Mesenchymal stem cell (in vitro differentiated cells and primary cell): ENCODE results near the gene TMEM109.
A peak's percentile ranks its signal among the peaks of the same experiment; 100 is the strongest.

Experiments used
- DNase-seq: peaks from one replicate; pipeline ENCODE4 v3.0.0-alpha.2; 2013
- H2AFZ ChIP-seq: one replicate; pipeline ENCODE4 v1.6.1; 2013; ENCODE audit warnings: low read depth, mild to moderate bottlenecking, control low read depth, inconsistent platforms, low read length, moderate library complexity
- H2AK5ac ChIP-seq: 2 replicates; pipeline ENCODE4 v1.6.1; 2013; ENCODE audit warnings: low read length, moderate library complexity, mild to moderate bottlenecking, inconsistent platforms; ENCODE audit not compliant: severe bottlenecking
- H2BK120ac ChIP-seq: one replicate; pipeline ENCODE4 v1.6.1; 2013; ENCODE audit warnings: low read depth, mild to moderate bottlenecking, inconsistent platforms, low read length, moderate library complexity
- H2BK12ac ChIP-seq, 2 experiments: one replicate each; pipeline ENCODE4 v1.6.1; 2013; ENCODE audit warnings: inconsistent platforms in 2 of 2, low read length in 2 of 2, mild to moderate bottlenecking in 2 of 2, moderate library complexity in 2 of 2, control low read depth in 1 of 2
- H2BK15ac ChIP-seq: one replicate; pipeline ENCODE4 v1.6.1; 2013; ENCODE audit warnings: mild to moderate bottlenecking, low read depth, inconsistent platforms; ENCODE audit not compliant: poor library complexity, severe bottlenecking
- H2BK5ac ChIP-seq: 2 replicates; pipeline ENCODE4 v1.6.1; 2013; ENCODE audit warnings: low read depth, mild to moderate bottlenecking, low read length, control low read depth, inconsistent platforms; ENCODE audit not compliant: poor library complexity, severe bottlenecking
- H3K14ac ChIP-seq, 2 experiments: one replicate each; pipeline ENCODE4 v1.6.1; 2013; ENCODE audit warnings: inconsistent platforms in 2 of 2, low read length in 2 of 2, control low read depth in 1 of 2, mild to moderate bottlenecking in 1 of 2, moderate library complexity in 1 of 2
- H3K18ac ChIP-seq, 2 experiments: one replicate each; pipeline ENCODE4 v1.6.1; 2013; ENCODE audit warnings: inconsistent platforms in 2 of 2, low read length in 2 of 2, control low read depth in 1 of 2, low read depth in 1 of 2, mild to moderate bottlenecking in 1 of 2
- H3K23ac ChIP-seq, 2 experiments: one replicate each; pipeline ENCODE4 v1.6.1; 2013; ENCODE audit warnings: inconsistent platforms in 2 of 2, low read length in 2 of 2, mild to moderate bottlenecking in 2 of 2, moderate library complexity in 2 of 2, control low read depth in 1 of 2
- H3K27ac ChIP-seq: 2 replicates; pipeline ENCODE4 v1.5.1; 2013; ENCODE audit warnings: mild to moderate bottlenecking, moderate library complexity, low read length, control low read depth, inconsistent platforms; ENCODE audit not compliant: poor library complexity, severe bottlenecking
- H3K27me3 ChIP-seq, 2 experiments: 2 replicates each; pipeline versions ENCODE4 v1.6.1 to v1.7.0; 2013; ENCODE audit warnings: low read length in 2 of 2, mild to moderate bottlenecking in 2 of 2, moderate library complexity in 2 of 2, control low read depth in 1 of 2, inconsistent platforms in 1 of 2; ENCODE audit not compliant: control insufficient read depth in 1 of 2, insufficient read depth in 1 of 2
- H3K36me3 ChIP-seq, 2 experiments: 2 replicates each; pipeline versions ENCODE4 v1.6.1 to v1.7.0; 2013; ENCODE audit warnings: low read length in 2 of 2, control low read depth in 1 of 2, inconsistent platforms in 1 of 2, low read depth in 1 of 2, mild to moderate bottlenecking in 1 of 2; ENCODE audit not compliant: insufficient read depth in 2 of 2, control insufficient read depth in 1 of 2
- H3K4ac ChIP-seq, 2 experiments: one replicate each; pipeline ENCODE4 v1.6.1; 2013; ENCODE audit warnings: inconsistent platforms in 2 of 2, low read length in 2 of 2, mild to moderate bottlenecking in 2 of 2, moderate library complexity in 2 of 2, control low read depth in 1 of 2, low read depth in 1 of 2
- H3K4me1 ChIP-seq: 2 replicates; pipeline ENCODE4 v1.6.1; 2013; ENCODE audit warnings: low read depth, low read length, control low read depth; ENCODE audit not compliant: control insufficient read depth, insufficient read depth
- H3K4me2 ChIP-seq: 2 replicates; pipeline ENCODE4 v1.6.1; 2013; ENCODE audit warnings: low read length, mild to moderate bottlenecking, inconsistent platforms; ENCODE audit not compliant: poor library complexity, severe bottlenecking
- H3K4me3 ChIP-seq, 2 experiments: 2 replicates each; pipeline versions ENCODE4 v1.5.1 to v1.7.0; 2013; ENCODE audit warnings: low read length in 2 of 2, mild to moderate bottlenecking in 2 of 2, control low read depth in 1 of 2, low read depth in 1 of 2; ENCODE audit not compliant: insufficient read depth in 1 of 2
- H3K79me1 ChIP-seq: replicated peaks from 2 replicates; pipeline ENCODE4 v1.6.1; 2013; ENCODE audit warnings: mild to moderate bottlenecking, control low read depth, low read length, inconsistent platforms; ENCODE audit not compliant: poor library complexity, severe bottlenecking
- H3K9ac ChIP-seq: 2 replicates; pipeline ENCODE4 v1.7.0; 2013; ENCODE audit warnings: mild to moderate bottlenecking, low read length, moderate library complexity
- H3K9me3 ChIP-seq: 2 replicates; pipeline ENCODE4 v1.7.0; 2013; ENCODE audit warnings: mild to moderate bottlenecking, low read length; ENCODE audit not compliant: control insufficient read depth
- H4K8ac ChIP-seq: one replicate; pipeline ENCODE4 v1.6.1; 2013; ENCODE audit warnings: inconsistent platforms, mild to moderate bottlenecking, low read length, moderate library complexity
- H4K91ac ChIP-seq: one replicate; pipeline ENCODE4 v1.6.1; 2013; ENCODE audit warnings: mild to moderate bottlenecking, low read length, inconsistent platforms
- WGBS: methylation state at CpG from one replicate; pipeline ENCODE4 v1.1.7; 2013; ENCODE audit warnings: mixed read lengths; 5-methylcytosine and 5-hydroxymethylcytosine counted together

Gene TMEM109

DNA sequence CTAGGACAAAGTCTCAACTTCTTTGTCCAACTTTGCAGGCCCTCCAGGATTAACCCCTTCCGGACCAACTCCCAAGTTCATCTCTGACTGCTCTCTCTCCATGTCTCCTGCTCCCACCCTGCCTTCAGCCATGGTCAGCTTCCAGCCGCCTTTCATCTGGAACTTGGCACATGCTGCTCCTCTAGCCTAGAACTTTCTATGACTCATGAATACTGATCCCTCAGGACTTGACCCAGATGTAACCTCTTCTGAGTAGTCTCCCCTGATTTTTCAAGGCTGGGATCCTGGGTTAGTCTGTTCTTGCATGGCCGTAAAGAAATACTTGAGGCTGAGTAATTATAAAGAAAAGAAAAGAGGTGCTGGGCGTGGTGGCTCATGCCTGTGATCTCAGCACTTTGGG lies 43.2 kb downstream of the TMEM109 start:
- Histone ChIP-seq H2AK5ac (no peak overlapping the region), H4K91ac (no peak overlapping the region), H3K23ac (no peak overlapping the region), H2BK12ac (no peak overlapping the region), H3K9ac (no peak overlapping the region), H3K4me3 (no peak overlapping the region), H3K27ac (no peak overlapping the region), H3K4me2 (no peak overlapping the region), H3K27me3 (peaks cover 0 to 15% of the 10 kb centered on the region in 2 experiments), H2BK120ac (no peak overlapping the region), H3K4ac (no peak overlapping the region), H3K79me1 (no peaks in the 10 kb centered on the region), H3K9me3 (no peaks in the 10 kb centered on the region), H2BK15ac (no peak overlapping the region), H3K18ac (no peak overlapping the region), H2AFZ (no peak overlapping the region), H3K4me1 (peaks cover 5% of the 10 kb centered on the region), H3K14ac (no peak overlapping the region), H3K36me3 (no peaks in the 10 kb centered on the region), H2BK5ac (no peak overlapping the region), H4K8ac (no peak overlapping the region)
- no peak for DNase-seq
- 92% methylated on average over 3 of the region's 4 CpGs for WGBS

DNA sequence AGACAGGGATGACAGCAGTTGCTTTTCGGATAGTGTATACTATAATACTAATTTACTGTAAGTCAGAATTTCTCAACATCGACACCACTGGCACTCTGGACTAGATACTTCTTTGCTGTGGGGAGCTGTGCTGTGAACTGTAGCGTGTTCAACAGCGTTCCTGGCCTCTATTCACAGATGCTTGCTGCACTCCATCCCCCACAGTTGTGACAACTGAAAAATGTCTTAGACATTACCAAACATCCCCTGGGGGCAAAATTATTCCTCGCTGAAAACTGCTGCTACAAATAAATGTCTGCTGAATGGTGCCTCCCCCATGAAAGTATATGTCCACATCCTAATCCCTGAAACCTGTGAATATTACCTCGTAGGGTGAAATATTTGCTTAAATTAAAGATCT lies 45.5 kb downstream of the TMEM109 start:
- no peaks in the 10 kb centered on the region for H3K79me1 ChIP-seq
- no peak overlapping the region for H3K14ac ChIP-seq
- no peak overlapping the region for H2BK15ac ChIP-seq
- no peak overlapping the region for H3K4ac ChIP-seq
- DNase-seq = no peak
- H2BK12ac ChIP-seq = no peak overlapping the region
- H3K27ac ChIP-seq = no peak overlapping the region
- WGBS = 74% methylated on average over 6 of the region's 6 CpGs
- peaks cover 0 to 15% of the 10 kb centered on the region in 2 experiments for H3K27me3 ChIP-seq
- H2AFZ ChIP-seq = no peak overlapping the region
- no peak overlapping the region for H2AK5ac ChIP-seq
- H4K8ac ChIP-seq = no peak overlapping the region
- no peak overlapping the region for H4K91ac ChIP-seq
- no peak overlapping the region for H3K23ac ChIP-seq
- no peak overlapping the region for H3K4me3 ChIP-seq
- no peak overlapping the region for H3K18ac ChIP-seq
- no peak overlapping the region for H2BK5ac ChIP-seq
- H3K9me3 ChIP-seq = no peaks in the 10 kb centered on the region
- H3K4me1 ChIP-seq = no peaks in the 10 kb centered on the region
- H2BK120ac ChIP-seq = no peak overlapping the region
- H3K36me3 ChIP-seq = no peaks in the 10 kb centered on the region
- no peak overlapping the region for H3K9ac ChIP-seq
- H3K4me2 ChIP-seq = no peak overlapping the region

- H3K4me1 ChIP-seq = no peaks in the 10 kb centered on the region
- no peak overlapping the region for H4K91ac ChIP-seq
- no peak overlapping the region for H2BK5ac ChIP-seq
- no peak overlapping the region for H3K14ac ChIP-seq
- no peak overlapping the region for H2BK120ac ChIP-seq
- peaks cover 0 to 15% of the 10 kb centered on the region in 2 experiments for H3K27me3 ChIP-seq
- H3K18ac ChIP-seq = no peak overlapping the region
- H3K4me3 ChIP-seq = no peak overlapping the region
- 88% methylated on average over 7 of the region's 7 CpGs for WGBS
- no peak overlapping the region for H3K27ac ChIP-seq
- no peaks in the 10 kb centered on the region for H3K9me3 ChIP-seq
- H2AK5ac ChIP-seq = no peak overlapping the region
- no peak overlapping the region for H3K4ac ChIP-seq
- H3K9ac ChIP-seq = no peak overlapping the region
- no peaks in the 10 kb centered on the region for H3K36me3 ChIP-seq
- H2BK12ac ChIP-seq = no peak overlapping the region
- no peak overlapping the region for H4K8ac ChIP-seq
- H2BK15ac ChIP-seq = no peak overlapping the region
- H3K79me1 ChIP-seq = no peaks in the 10 kb centered on the region
- H3K23ac ChIP-seq = no peak overlapping the region
- H2AFZ ChIP-seq = no peak overlapping the region
- no peak overlapping the region for H3K4me2 ChIP-seq
- DNase-seq = no peak
Observed at GRCh38 chr11:60960405-60960804, 46.4 kb downstream of the TMEM109 start.

GRCh38 chr11:60964801-60965200 lies 50.8 kb downstream of the TMEM109 start:
- H3K4me2 ChIP-seq = no peak overlapping the region

More at GRCh38 chr11:60964801-60965200, 50.8 kb downstream of the TMEM109 start:
- WGBS = 78% methylated on average over 6 of the region's 6 CpGs
- peaks cover 4% of the 10 kb centered on the region for H3K9me3 ChIP-seq
- H3K14ac ChIP-seq = no peak overlapping the region
- no peak overlapping the region for H3K18ac ChIP-seq
- no peak overlapping the region for H2BK15ac ChIP-seq
- H3K36me3 ChIP-seq = no peaks in the 10 kb centered on the region
- H3K4me3 ChIP-seq = no peak overlapping the region
- H2BK5ac ChIP-seq = no peak overlapping the region
- no peak for DNase-seq
- no peak overlapping the region for H2AK5ac ChIP-seq
- no peak overlapping the region for H2AFZ ChIP-seq
- no peak overlapping the region for H3K9ac ChIP-seq
- H3K79me1 ChIP-seq = no peaks in the 10 kb centered on the region
- H4K91ac ChIP-seq = no peak overlapping the region
- no peak overlapping the region for H2BK12ac ChIP-seq
- H4K8ac ChIP-seq = no peak overlapping the region
- peak overlapping the region in 1 of 2 experiments; percentile 24 for H3K23ac ChIP-seq
- no peaks in the 10 kb centered on the region for H3K4me1 ChIP-seq
- H2BK120ac ChIP-seq = no peak overlapping the region
- no peak overlapping the region for H3K27ac ChIP-seq
- no peak overlapping the region for H3K4ac ChIP-seq
- H3K27me3 ChIP-seq = peaks cover 12 to 19% of the 10 kb centered on the region in 2 experiments
